Breast epithelium (tissue), 4 donors: Measurements from ENCODE around the gene TUBGCP2. TPM values are rescaled to one million over a fixed set of nuclear protein-coding genes. Genes with fewer than 3 reads are reported as not detected.

ENCODE experiments used
- DNase-seq, 2 donors: peaks; one replicate each; pipeline ENCODE4 v3.0.0-alpha.2; 2019; ENCODE audit warnings: low spot score in 2 of 2
- H3K27ac ChIP-seq, 2 donors: fragments of 200-600 bp; sonication (generic) in 1 of 2; one replicate each; pipeline ENCODE4 v1.5.1; 2016 to 2019; ENCODE audit warnings: mild to moderate bottlenecking in 1 of 2
- H3K27me3 ChIP-seq, 2 donors: fragments of 200-600 bp; sonication (generic) in 1 of 2; one replicate each; pipeline versions ENCODE4 v1.5.1 to v1.6.0; 2017 to 2019; ENCODE audit warnings: control low read depth in 1 of 2, mild to moderate bottlenecking in 1 of 2
- H3K36me3 ChIP-seq: fragments of 200-600 bp; one replicate; pipeline ENCODE4 v1.5.1; 2019
- H3K4me1 ChIP-seq, 2 donors: fragments of 200-600 bp; sonication (generic); one replicate each; pipeline ENCODE4 v1.5.1; 2016 to 2019; ENCODE audit warnings: control low read depth in 1 of 2
- H3K4me3 ChIP-seq, 3 donors: fragments of 200-600 bp; sonication (generic); 1 replicate in 2 of 3; 2 replicates in 1 of 3; pipeline ENCODE4 v1.5.1; 2016 to 2019; ENCODE audit warnings: mild to moderate bottlenecking in 3 of 3, moderate library complexity in 2 of 3
- H3K9me3 ChIP-seq, 2 donors: fragments of 200-600 bp; sonication (generic) in 1 of 2; one replicate each; pipeline ENCODE4 v1.5.1; 2016 to 2019; ENCODE audit warnings: control low read depth in 1 of 2
- POLR2A ChIP-seq: fragments of 450-650 bp; IDR thresholded peaks from one replicate; pipeline ENCODE4 v1.6.1; 2016; ENCODE audit warnings: antibody characterized with exemption, mild to moderate bottlenecking, moderate library complexity
- POLR2AphosphoS5 ChIP-seq, 3 donors: sonication (generic); formaldehyde crosslinking; IDR thresholded peaks; one replicate each; pipeline ENCODE4 v1.6.1; 2017; ENCODE audit warnings: antibody characterized with exemption in 3 of 3
- intact Hi-C: fragments of 100-400 bp; cut with DNase I; formaldehyde crosslinking; loops from one replicate; pipeline ENCODE4 v1.15.1; 2023; ENCODE audit warnings: low total_unique reads
- total RNA-seq, 3 donors: library from RNA; depleted of rRNA; stranded (reverse); fragments of >200 nt; gene quantifications; one replicate each; pipeline ENCODE4 v1.1.0, GENCODE V29; 2016
- TF ChIP-seq, protein P1 (sequence below), 3 donors: fragments of 450-650 bp; IDR thresholded peaks; one replicate each; pipeline ENCODE4 v1.5.1; 2016 to 2017; ENCODE audit warnings: antibody characterized with exemption in 3 of 3, mild to moderate bottlenecking in 3 of 3, moderate library complexity in 3 of 3

TUBGCP2 gene
- total RNA-seq, 3 donors from 2014 or later, result 33.6 to 40.0 (median 39.5) TPM

DNA sequence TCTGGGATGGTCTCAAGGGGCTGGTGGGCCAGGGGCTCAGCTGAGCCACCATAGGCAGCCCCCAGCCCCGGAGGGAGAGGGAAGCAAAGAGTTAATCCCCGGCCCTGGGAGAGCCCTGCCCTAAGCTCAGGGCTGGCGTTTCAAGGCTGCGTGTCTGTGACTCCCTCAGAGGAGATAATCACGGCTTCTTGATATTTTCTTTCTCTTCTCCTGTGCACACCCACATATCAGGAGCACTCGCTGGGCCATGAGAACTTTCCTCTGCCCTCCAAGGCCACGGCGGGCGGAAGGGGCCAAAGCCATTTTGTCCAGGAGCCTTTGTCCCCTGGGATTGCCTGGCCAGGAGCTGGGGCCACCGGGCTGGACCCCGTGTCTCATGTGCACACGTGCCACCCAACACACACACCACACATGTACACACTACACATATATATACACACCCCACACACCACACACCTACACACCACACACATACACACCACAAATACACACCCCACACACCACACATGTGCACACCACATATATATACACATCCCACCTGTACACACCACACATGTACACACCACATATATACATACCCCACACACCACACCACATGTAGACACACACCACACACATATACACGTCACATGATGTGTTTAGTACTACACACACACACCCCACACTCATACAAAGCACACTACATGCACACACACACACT is 54.1 kb downstream of the TUBGCP2 start:
- peaks cover 14 to 15% of the 10 kb centered on the region in 2 donors for H3K4me1 ChIP-seq
- H3K27me3 ChIP-seq, result peaks cover 0 to 11% of the 10 kb centered on the region in 2 donors
- H3K36me3 ChIP-seq, result no peaks in the 10 kb centered on the region
- no peaks in the 10 kb centered on the region for H3K9me3 ChIP-seq
- TF ChIP-seq, protein P1, sequence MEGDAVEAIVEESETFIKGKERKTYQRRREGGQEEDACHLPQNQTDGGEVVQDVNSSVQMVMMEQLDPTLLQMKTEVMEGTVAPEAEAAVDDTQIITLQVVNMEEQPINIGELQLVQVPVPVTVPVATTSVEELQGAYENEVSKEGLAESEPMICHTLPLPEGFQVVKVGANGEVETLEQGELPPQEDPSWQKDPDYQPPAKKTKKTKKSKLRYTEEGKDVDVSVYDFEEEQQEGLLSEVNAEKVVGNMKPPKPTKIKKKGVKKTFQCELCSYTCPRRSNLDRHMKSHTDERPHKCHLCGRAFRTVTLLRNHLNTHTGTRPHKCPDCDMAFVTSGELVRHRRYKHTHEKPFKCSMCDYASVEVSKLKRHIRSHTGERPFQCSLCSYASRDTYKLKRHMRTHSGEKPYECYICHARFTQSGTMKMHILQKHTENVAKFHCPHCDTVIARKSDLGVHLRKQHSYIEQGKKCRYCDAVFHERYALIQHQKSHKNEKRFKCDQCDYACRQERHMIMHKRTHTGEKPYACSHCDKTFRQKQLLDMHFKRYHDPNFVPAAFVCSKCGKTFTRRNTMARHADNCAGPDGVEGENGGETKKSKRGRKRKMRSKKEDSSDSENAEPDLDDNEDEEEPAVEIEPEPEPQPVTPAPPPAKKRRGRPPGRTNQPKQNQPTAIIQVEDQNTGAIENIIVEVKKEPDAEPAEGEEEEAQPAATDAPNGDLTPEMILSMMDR (IDR thresholded peaks at IDR 0.05), result no peak
- no peak for TF ChIP-seq POLR2A
- TF ChIP-seq POLR2AphosphoS5 (IDR thresholded peaks at IDR 0.05), result no peak
- intact Hi-C loops, result no loop called here
- H3K4me3 ChIP-seq, result no peak overlapping the region
- no peak for DNase-seq
- no peak overlapping the region for H3K27ac ChIP-seq

DNA sequence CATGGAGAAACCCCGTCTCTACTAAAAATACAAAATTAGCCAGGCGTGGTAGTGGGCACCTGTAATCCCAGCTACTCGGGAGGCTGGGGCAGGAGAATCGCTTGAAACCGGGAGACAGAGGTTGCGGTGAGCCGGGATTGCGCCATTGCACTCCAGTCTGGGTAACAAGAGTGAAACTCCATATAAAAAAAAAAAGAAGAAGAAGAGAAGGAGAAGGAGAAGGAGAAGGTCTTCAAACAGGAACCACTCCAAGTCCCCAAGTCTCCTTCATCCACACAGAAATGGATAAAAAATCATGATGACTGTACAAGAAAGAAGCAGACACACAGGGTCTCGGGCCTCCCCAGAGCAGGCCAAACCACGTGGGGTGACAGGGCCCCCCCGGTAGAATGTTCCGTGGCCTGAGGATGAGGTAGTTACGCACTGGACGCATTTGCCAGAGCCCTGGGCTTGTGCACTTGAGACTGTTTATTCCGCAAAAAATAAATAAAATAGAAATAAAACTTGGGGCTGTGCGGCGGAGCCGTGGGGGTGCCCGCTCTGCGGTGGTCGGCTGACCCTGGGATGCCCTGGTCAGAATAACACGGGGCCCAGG is 55.2 kb downstream of the TUBGCP2 start:
- H3K27me3 ChIP-seq, result peaks cover 0 to 20% of the 10 kb centered on the region in 2 donors
- H3K27ac ChIP-seq, result no peak overlapping the region
- peaks cover 8 to 11% of the 10 kb centered on the region in 2 donors for H3K4me1 ChIP-seq
- intact Hi-C loops, result no loop called here
- TF ChIP-seq POLR2AphosphoS5 (IDR thresholded peaks at IDR 0.05) (no peak), POLR2A (no peak)
- TF ChIP-seq, protein P1 (IDR thresholded peaks at IDR 0.05), result no peak
- no peak overlapping the region for H3K4me3 ChIP-seq
- no peaks in the 10 kb centered on the region for H3K36me3 ChIP-seq
- H3K9me3 ChIP-seq, result no peaks in the 10 kb centered on the region
- no peak for DNase-seq

DNA sequence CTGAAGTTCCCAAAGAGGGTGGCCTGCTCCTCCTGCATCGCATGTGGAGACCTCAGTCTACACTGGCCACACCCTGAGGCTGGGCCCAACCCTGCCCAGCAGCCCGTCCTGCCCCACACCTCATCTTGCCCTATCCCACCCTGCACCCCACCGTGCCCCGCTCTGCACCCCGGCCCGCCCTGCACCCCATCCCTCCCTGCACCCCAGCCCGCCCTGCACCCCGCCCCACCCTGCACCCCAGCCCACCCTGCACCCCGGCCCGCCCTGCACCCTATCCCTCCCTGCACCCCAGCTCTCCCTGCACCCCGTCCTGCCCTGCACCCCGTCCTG is 56.5 kb downstream of the TUBGCP2 start:
- Histone ChIP-seq H3K4me1 (no peaks in the 10 kb centered on the region), H3K9me3 (no peaks in the 10 kb centered on the region), H3K27ac (no peak overlapping the region), H3K27me3 (peaks cover 0 to 33% of the 10 kb centered on the region in 2 donors), H3K4me3 (no peak overlapping the region), H3K36me3 (no peaks in the 10 kb centered on the region)
- intact Hi-C loops, result no loop called here
- no peak for DNase-seq
- TF ChIP-seq POLR2AphosphoS5 (IDR thresholded peaks at IDR 0.05) (no peak), POLR2A (no peak)
- TF ChIP-seq, protein P1 (IDR thresholded peaks at IDR 0.05), result no peak

DNA sequence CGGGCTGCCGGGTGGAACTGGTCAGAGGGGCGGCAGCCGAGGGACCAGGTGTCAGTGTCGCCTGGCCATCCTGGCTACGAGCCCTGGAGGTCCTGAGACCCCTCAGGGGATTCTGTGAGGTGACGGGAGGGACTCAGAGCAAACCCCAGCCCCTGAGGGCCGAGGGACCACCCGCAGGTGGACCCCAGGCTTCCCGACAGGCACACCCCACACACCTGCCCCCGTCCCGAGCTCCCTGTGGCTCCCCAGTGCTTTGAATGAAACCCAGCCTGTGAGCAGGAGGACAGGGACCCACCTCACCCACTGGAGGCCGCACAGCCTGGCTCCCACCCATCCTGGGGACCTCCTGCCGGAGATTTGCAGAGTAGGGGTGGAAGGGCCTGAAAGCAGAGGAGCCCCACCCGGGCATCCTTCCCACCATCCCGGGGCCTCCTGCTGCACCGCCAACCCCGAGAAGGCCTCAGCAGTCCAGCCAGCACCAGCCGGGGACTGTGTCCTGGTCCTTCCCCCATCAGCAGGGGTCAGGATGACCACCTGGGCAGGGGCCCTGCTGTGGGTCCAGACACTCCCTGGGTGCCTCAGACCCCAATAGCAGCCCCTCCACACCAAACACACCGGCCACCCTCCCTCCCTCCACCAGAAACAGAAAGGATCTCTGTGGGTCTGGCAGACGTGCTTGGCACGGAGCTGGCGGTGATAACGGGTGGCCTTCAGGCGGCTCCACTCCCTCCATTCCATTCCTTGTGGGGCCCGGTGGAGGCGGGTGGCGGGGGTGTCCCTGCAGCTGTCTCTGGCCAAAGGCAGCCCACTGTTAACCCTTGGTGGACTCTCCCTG is 57.1 kb downstream of the TUBGCP2 start:
- Histone ChIP-seq H3K27ac (no peak overlapping the region), H3K27me3 (peaks cover 0 to 36% of the 10 kb centered on the region in 2 donors), H3K4me1 (no peaks in the 10 kb centered on the region), H3K4me3 (no peak overlapping the region), H3K36me3 (no peaks in the 10 kb centered on the region), H3K9me3 (no peaks in the 10 kb centered on the region)
- no peak for DNase-seq
- TF ChIP-seq POLR2AphosphoS5 (IDR thresholded peaks at IDR 0.05), result no peak
- TF ChIP-seq, protein P1 (IDR thresholded peaks at IDR 0.05), result no peak
- no peak for TF ChIP-seq POLR2A
- intact Hi-C loops, result no loop called here
